Upper lobe of right lung (tissue), 1 donor: ENCODE data around the gene MXRA8. TPM values are rescaled to one million over a fixed set of nuclear protein-coding genes. Genes with fewer than 3 reads are reported as not detected.

Experiments used
- microRNA-seq: library from miRNA; unstranded; fragments of <30 nt; microRNA quantifications from one replicate; pipeline ENCODE4 v1.2.0, GENCODE V29; 2020; ENCODE audit warnings: borderline microRNAs expressed
- total RNA-seq: library from RNA; stranded (reverse); fragmentation: NEBNext Ultra II Directional; extraction: Animal tissue kit (Norgen Biotek cat#: 25700); gene quantifications from one replicate; pipeline ENCODE4 v1.2.1, GENCODE V29; 2021
- donor health status: DM: no; HTN: yes; CAD: no; lungs with severe emphysema.

The MXRA8 gene
- total RNA-seq, 1 donor from 2014 or later, result 66.3 TPM

Small RNA genes within 50 kb of the gene (microRNA-seq; reads per million reads assigned to microRNA genes)
- gene MIR6727, result not detected
- 0.50 reads per million for gene MIR6808

Other genes starting within 250 kb of the MXRA8 start
- gene C1orf159, start 242.5 kb downstream of the MXRA8 start, total RNA-seq, result 9.7 TPM
- gene TTLL10, start 184.7 kb downstream of the MXRA8 start, total RNA-seq, result not detected
- gene TNFRSF18, start 152.0 kb downstream of the MXRA8 start, total RNA-seq, result 0.98 TPM
- 7.7 TPM for gene TNFRSF4, start 144.4 kb downstream of the MXRA8 start, total RNA-seq
- 132 TPM for gene SDF4, start 126.6 kb downstream of the MXRA8 start, total RNA-seq
- gene B3GALT6, start 126.3 kb downstream of the MXRA8 start, total RNA-seq, result 16.7 TPM
- gene C1QTNF12, start 111.8 kb downstream of the MXRA8 start, total RNA-seq, result 2.6 TPM
- gene UBE2J2, start 84.7 kb downstream of the MXRA8 start, total RNA-seq, result 52.5 TPM
- 3.6 TPM for gene SCNN1D, start 78.1 kb downstream of the MXRA8 start, total RNA-seq
- 55.2 TPM for gene ACAP3, start 50.6 kb downstream of the MXRA8 start, total RNA-seq
- 14.2 TPM for gene PUSL1, start 50.0 kb downstream of the MXRA8 start, total RNA-seq
- 81.9 TPM for gene INTS11, start 33.9 kb downstream of the MXRA8 start, total RNA-seq
- gene CPTP, start 33.8 kb downstream of the MXRA8 start, total RNA-seq, result 20.4 TPM
- 0.32 TPM for gene TAS1R3, start 27.3 kb downstream of the MXRA8 start, total RNA-seq
- gene DVL1, start 9.1 kb downstream of the MXRA8 start, total RNA-seq, result 66.0 TPM
- 92.1 TPM for gene AURKAIP1, start 16.7 kb upstream of the MXRA8 start, total RNA-seq
- 165 TPM for gene CCNL2, start 40.8 kb upstream of the MXRA8 start, total RNA-seq
- gene MRPL20, start 48.7 kb upstream of the MXRA8 start, total RNA-seq, result 80.7 TPM
- 21.5 TPM for gene ANKRD65, start 62.7 kb upstream of the MXRA8 start, total RNA-seq
- 87.4 TPM for gene VWA1, start 77.1 kb upstream of the MXRA8 start, total RNA-seq
- 10.4 TPM for gene ATAD3C, start 91.1 kb upstream of the MXRA8 start, total RNA-seq
- 24.3 TPM for gene ATAD3B, start 113.2 kb upstream of the MXRA8 start, total RNA-seq
- gene ATAD3A, start 153.6 kb upstream of the MXRA8 start, total RNA-seq, result 21.9 TPM
- gene TMEM240, start 182.1 kb upstream of the MXRA8 start, total RNA-seq, result 2.9 TPM
- 125 TPM for gene SSU72, start 216.3 kb upstream of the MXRA8 start, total RNA-seq
- 7.4 TPM for gene FNDC10, start 241.6 kb upstream of the MXRA8 start, total RNA-seq